ENCODE measurements around the gene FKBP1C. TPM values are rescaled to one million over a fixed set of nuclear protein-coding genes. Genes with fewer than 3 reads are reported as not detected.

The FKBP1C gene
- total RNA-seq, 2 experiments from 2014 or later, result 0.16 TPM; not detected in 1

- no TSS peak for BruUV-seq (replicated peaks)
- Histone ChIP-seq H4K20me1 (ENCODE audit: insufficient read depth, low read length) (no peaks in the 10 kb centered on the region), H3K4me3 (ENCODE audit: low read depth, low read length, poor library complexity, severe bottlenecking) (no peak overlapping the region), H3K9me2 (ENCODE audit: insufficient read depth, low read length) (no peaks in the 10 kb centered on the region), H3K79me2 (ENCODE audit: insufficient read depth, low read depth, low read length) (no peaks in the 10 kb centered on the region), H3K9me3 (ENCODE audit: low read length) (no peaks in the 10 kb centered on the region), H2AFZ (ENCODE audit: low read length) (no peak overlapping the region), H3K4me2 (ENCODE audit: low read length) (no peak overlapping the region), H3K36me3 (ENCODE audit: insufficient read depth, low read length) (no peaks in the 10 kb centered on the region), H3K4me1 (ENCODE audit: insufficient read depth, low read length, poor library complexity, severe bottlenecking) (no peaks in the 10 kb centered on the region), H3K27ac (ENCODE audit: low read depth, low read length, poor library complexity, severe bottlenecking) (no peak overlapping the region)
- ChIA-PET CTCF (ENCODE audit: unreplicated experiment) (no interaction called here), POLR2A (no interaction called here)
- intact Hi-C loops (cut with micrococcal nuclease; ENCODE audit: unreplicated experiment), result no loop called here
- TF ChIP-seq CTCF (conservative IDR thresholded peaks at IDR 0.05; ENCODE audit: low read length) (no peak), EZH2phosphoT487 (IDR thresholded peaks at IDR 0.05; ENCODE audit: borderline replicate concordance, low read depth, low read length) (no peak)
- no peak for DNase-seq (ENCODE audit: low spot score)
These were observed 22.4 kb upstream of the FKBP1C start for GRCh38 chr6:63188828-63189227.

GRCh38 chr6:63193324-63193723 lies 17.9 kb upstream of the FKBP1C start:
- no peaks in the 10 kb centered on the region for H3K79me2 ChIP-seq (ENCODE audit: insufficient read depth, low read depth, low read length)
- POLR2A ChIA-PET, result interaction anchor here (0.6 to 0.7 kb wide), 2 partner anchors 188 to 830 kb away, joined by 3 read pairs; no protein-coding TSS in a partner anchor
- no peak overlapping the region for H2AFZ ChIP-seq (ENCODE audit: low read length)
- no peaks in the 10 kb centered on the region for H3K4me1 ChIP-seq (ENCODE audit: insufficient read depth, low read length, poor library complexity, severe bottlenecking)
- intact Hi-C loops (cut with micrococcal nuclease; ENCODE audit: unreplicated experiment), result loop anchor here (10.0 kb wide), 1 partner anchor 51 kb away; no protein-coding TSS in a partner anchor
- no peaks in the 10 kb centered on the region for H3K36me3 ChIP-seq (ENCODE audit: insufficient read depth, low read length)
- H4K20me1 ChIP-seq (ENCODE audit: insufficient read depth, low read length), result no peaks in the 10 kb centered on the region
- no peak for DNase-seq (ENCODE audit: low spot score)
- TF ChIP-seq EZH2phosphoT487 (IDR thresholded peaks at IDR 0.05; ENCODE audit: borderline replicate concordance, low read depth, low read length) (no peak), CTCF (conservative IDR thresholded peaks at IDR 0.05; ENCODE audit: low read length) (no peak)
- H3K4me3 ChIP-seq (ENCODE audit: low read depth, low read length, poor library complexity, severe bottlenecking), result no peak overlapping the region
- CTCF ChIA-PET (ENCODE audit: unreplicated experiment), result no interaction called here
- H3K9me2 ChIP-seq (ENCODE audit: insufficient read depth, low read length), result no peaks in the 10 kb centered on the region
- BruUV-seq (replicated peaks), result no TSS peak
- H3K27ac ChIP-seq (ENCODE audit: low read depth, low read length, poor library complexity, severe bottlenecking), result no peak overlapping the region
- H3K9me3 ChIP-seq (ENCODE audit: low read length), result no peaks in the 10 kb centered on the region
- H3K4me2 ChIP-seq (ENCODE audit: low read length), result no peak overlapping the region

- Histone ChIP-seq H3K9me2 (ENCODE audit: insufficient read depth, low read length) (no peaks in the 10 kb centered on the region), H2AFZ (ENCODE audit: low read length) (no peak overlapping the region), H3K4me2 (ENCODE audit: low read length) (no peak overlapping the region), H3K79me2 (ENCODE audit: insufficient read depth, low read depth, low read length) (no peaks in the 10 kb centered on the region), H3K4me1 (ENCODE audit: insufficient read depth, low read length, poor library complexity, severe bottlenecking) (no peaks in the 10 kb centered on the region), H3K36me3 (ENCODE audit: insufficient read depth, low read length) (no peaks in the 10 kb centered on the region), H3K9me3 (ENCODE audit: low read length) (no peaks in the 10 kb centered on the region), H3K4me3 (ENCODE audit: low read depth, low read length, poor library complexity, severe bottlenecking) (no peak overlapping the region), H3K27ac (ENCODE audit: low read depth, low read length, poor library complexity, severe bottlenecking) (no peak overlapping the region), H4K20me1 (ENCODE audit: insufficient read depth, low read length) (no peaks in the 10 kb centered on the region)
- intact Hi-C loops (cut with micrococcal nuclease; ENCODE audit: unreplicated experiment), result loop anchor here (10.0 kb wide), 1 partner anchor 47 kb away; no protein-coding TSS in a partner anchor
- ChIA-PET POLR2A (no interaction called here), CTCF (ENCODE audit: unreplicated experiment) (no interaction called here)
- TF ChIP-seq EZH2phosphoT487 (IDR thresholded peaks at IDR 0.05; ENCODE audit: borderline replicate concordance, low read depth, low read length) (no peak), CTCF (conservative IDR thresholded peaks at IDR 0.05; ENCODE audit: low read length) (no peak)
- BruUV-seq (replicated peaks), result no TSS peak
- DNase-seq (ENCODE audit: low spot score), result no peak
These were observed 13.5 kb upstream of the FKBP1C start for GRCh38 chr6:63197741-63198140.

All from OCI-LY7 (cell line).